ENCODE results near the gene ST8SIA5. TPM values are rescaled to one million over a fixed set of nuclear protein-coding genes. Genes with fewer than 3 reads are reported as not detected.
"Not testable (repeated sequence)": the region's sequence is repeated elsewhere in the genome, so short reads cannot be mapped to it uniquely, and the experiment has no call there.

Gene ST8SIA5
- total RNA-seq, result 0.29 TPM

DNA sequence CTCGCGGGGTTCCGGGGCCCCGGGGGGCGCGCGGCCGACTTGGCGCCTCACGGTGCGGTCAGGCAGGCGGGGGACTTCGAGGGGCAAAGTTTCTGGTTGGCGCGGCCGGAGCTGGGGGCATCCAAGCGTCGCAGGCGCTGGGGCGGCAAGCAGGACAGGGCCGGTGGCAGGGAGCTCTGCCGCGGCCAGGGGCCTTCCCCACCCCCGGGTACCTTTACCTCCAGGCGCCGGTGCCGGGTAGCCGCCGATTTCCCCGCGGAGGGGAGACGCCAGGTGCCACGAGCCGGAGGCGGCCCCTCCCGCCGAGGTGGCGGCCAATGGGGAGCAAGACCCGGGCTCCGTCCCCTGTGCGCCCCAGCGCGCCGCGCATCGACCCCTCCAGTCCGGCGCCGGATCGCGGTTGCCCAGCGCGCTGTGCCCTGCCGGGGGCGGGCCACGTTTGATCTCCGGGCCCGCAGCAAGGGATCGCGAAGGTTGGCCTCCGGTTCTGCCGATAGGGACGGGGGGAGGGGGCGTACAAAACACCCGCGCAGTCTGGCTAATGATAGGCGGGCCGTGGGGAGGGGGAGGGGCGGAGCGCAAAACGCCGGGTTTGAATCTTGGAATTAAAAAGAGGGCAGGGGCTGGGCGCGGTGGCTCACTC lies at the start of gene ST8SIA5:
Gene ST8SIA5, minus strand, starts transcription at position 495 of the 643 bp plus-strand sequence. CDS start 545 bp downstream, outside the sequence.
- no peak for DNase-seq (ENCODE audit: low spot score)

DNA sequence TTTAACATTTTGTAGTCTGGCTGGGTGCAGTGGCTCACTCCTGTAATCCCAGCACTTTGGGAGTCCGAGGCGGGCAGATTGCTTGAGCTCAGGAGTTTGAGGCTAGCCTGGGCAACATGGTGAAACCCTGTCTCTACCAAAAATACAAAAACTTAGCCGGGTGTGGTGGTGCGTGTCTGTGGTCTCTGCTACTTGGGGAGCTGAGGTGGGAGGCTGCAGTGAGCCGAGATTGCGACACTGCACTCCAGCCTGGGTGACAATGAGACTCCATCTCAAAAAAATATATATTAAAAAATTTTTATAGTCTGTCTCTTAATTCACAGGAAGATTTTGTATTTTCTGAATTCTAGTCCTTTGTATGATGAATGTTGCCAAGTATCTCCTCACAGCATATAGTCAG lies 39.1 kb upstream of the ST8SIA5 start:
- DNase-seq (ENCODE audit: low spot score), result not testable (repeated sequence)

DNA sequence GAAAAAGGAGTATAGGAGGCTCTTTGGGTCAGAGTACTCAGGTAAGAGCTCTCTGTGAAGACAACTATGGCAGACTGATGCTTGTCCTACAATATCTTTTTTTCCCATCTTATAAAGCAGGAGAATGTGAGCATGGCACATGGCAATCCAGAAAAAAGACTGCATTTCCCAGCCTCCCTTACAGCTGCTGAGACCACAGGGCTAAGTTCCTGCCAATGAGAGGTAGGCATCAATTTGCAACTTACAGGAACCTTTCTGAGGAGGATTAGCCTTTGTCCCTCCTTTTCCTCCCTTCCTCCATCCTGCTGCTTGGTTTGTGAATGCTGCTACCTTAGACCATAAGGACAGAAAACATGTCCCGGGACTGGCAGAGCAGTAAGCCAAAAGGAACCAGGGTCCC lies 37.8 kb upstream of the ST8SIA5 start:
- DNase-seq (ENCODE audit: low spot score), result no peak

GRCh38 chr18:46793565-46793964 lies 36.7 kb upstream of the ST8SIA5 start:
- DNase-seq (ENCODE audit: low spot score), result no peak

DNA sequence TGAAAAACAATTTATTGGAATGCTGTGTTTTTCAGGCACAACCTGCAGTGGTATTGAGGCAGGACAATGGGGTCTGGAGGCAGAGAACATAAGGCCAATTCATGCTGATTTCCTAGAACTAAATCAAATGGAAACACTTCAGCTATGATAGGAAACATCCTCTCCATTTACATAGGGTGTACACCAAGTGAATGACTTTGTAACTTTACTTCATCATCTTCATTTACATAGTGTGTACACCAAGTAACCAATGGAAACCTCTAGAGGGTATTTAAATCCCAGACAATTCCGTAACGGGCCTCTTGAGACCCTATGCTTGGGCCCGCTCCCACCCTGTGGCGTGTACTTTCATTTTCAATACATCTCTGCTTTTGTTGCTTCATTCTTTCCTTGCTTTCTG lies 32.2 kb upstream of the ST8SIA5 start:
- no peak for DNase-seq (ENCODE audit: low spot score)

GRCh38 chr18:46787674-46788073 lies 30.8 kb upstream of the ST8SIA5 start:
- no peak for DNase-seq (ENCODE audit: low spot score)

GRCh38 chr18:46772357-46772756 lies 15.5 kb upstream of the ST8SIA5 start:
- DNase-seq (ENCODE audit: low spot score), result no peak

GRCh38 chr18:46771141-46771540 lies 14.3 kb upstream of the ST8SIA5 start:
- DNase-seq (ENCODE audit: low spot score), result no peak

GRCh38 chr18:46770708-46771107 lies 13.9 kb upstream of the ST8SIA5 start:
- no peak for DNase-seq (ENCODE audit: low spot score)

- DNase-seq (ENCODE audit: low spot score), result no peak
Observed at GRCh38 chr18:46768166-46768921, 11.5 kb upstream of the ST8SIA5 start.

DNA sequence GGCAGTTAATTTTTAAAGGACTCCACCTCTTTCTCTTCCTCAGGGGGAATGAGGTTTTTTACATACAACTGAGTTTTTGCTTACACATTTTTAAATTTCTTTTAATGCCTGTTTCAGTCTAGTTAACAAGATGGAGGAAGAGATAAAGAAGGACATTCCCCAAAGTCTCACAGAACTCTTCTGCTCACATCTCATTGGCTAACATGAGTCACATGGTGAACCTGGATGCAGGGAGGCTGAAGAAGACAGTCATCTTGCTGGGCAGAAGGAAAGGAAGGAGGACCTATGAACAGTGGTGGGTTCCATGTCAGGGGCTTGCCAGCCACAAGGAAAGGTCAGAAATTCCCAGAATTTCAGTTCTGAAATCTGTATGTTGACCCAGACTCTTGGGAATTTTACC lies 10.4 kb upstream of the ST8SIA5 start:
- no peak for DNase-seq (ENCODE audit: low spot score)

DNA sequence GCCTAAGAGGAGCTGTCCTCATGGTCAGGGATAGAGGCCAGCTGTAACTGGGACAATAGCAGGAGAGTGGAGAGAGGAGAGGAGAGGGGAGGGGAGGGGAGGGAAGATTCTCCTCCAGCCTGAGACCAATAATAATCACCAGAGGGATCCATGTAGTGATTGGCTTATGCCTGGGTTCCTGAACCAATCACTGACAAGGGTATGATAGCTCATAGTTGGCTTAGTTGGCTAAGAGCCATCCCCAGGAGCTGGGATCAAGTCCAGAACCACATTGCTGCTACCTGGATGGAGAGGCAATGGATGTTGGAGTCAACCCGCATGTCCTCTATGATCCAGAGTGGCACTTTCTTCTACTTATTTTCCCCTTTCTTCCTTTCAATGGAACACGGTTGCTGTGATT lies 7.7 kb upstream of the ST8SIA5 start:
- DNase-seq (ENCODE audit: low spot score), result no peak

DNA sequence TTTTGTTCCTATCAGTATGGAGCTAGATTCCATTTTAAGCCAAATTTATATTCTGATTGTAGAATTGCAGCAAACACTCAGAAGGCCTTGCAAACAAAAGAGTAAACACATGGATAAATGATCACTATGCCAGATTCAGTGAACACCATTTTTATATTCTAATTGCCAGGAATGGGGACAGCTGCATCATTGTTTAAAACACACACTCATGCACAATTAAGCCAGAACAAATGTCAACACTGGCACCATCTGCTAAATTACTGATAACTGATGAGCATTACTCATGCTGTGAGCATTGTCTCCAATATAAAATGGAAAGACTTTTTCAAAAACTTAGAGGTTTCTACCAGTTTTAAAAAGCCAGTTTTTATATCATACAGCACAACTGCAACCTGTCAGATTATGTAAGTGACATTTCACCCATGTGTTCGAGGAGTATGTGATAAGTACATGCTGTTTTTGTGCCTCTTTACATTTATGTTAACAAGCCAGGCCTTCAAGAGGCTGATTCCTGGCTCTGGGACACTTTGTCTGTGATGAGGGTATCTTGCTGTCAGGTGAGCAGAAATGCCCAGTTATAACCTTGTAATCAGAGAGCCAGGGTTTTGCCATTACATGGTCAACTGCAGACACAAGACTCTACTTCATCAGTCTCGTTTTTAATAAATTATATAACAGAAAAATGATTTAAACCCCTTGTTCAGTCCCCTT lies 4.4 kb upstream of the ST8SIA5 start:
- no peak for DNase-seq (ENCODE audit: low spot score)

GRCh38 chr18:46759890-46760289 lies 3.0 kb upstream of the ST8SIA5 start:
- DNase-seq (ENCODE audit: low spot score), result no peak

DNA sequence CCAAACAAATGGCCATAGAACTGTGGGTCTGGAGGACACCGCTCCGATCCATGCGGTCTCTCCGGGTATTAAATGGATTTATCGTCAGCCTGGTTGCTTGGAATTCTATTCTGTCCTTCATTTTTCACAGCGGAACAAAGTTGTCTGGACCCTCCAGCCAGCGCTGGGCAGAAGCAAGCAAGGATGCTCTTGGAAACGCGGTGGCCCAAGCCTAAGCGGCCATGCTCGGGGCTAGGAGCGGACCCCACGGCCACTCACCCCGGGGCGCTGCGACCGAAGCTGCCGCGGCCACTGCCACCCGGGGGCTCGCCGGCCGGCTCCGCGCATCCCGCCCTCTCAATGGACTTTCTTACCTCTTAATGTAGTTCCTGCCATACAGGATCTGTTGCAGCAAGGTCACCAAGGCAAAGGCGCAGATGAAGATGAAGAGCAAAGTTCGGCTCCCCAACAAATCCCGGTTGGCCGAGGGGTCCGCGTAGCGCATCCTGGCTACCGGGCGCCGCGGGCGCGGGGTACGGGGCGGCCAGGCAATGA lies 761 bp downstream of the ST8SIA5 start:
- DNase-seq (ENCODE audit: low spot score), result no peak

DNA sequence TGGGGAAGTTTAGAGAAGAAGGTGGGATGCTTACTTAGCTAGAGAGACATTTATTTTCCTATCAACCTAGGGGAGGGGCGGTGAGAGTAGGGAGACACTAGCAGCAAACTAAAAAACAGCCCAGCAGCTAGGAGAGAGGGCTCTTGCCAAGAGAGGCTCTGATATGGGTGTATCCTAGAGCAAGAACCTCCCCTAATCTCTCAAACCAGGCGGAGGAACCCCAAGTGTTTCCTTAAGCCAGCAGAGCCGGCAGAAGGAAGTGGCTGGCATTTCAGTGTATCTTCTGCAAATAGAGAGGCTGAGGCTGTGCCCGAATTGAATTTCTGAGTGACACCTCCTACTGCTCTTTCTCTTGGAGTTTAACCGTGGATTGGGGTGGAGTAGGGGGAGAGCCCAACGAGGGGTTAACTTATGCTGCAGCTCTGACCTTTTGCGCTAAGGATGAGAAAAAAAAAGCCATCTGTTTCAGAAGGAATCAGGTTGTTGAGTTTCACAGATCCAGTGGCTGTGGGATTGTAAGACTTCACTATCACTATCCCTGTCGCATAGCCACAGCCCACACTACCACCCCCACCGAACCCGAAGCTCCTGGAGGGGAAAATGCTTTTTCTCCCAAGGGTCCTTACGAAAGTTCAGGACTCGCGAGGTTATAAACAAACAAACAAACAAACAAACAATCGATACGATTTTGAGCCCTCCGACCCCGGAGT lies 1.4 kb downstream of the ST8SIA5 start:
- DNase-seq (ENCODE audit: low spot score), result no peak

GRCh38 chr18:46754661-46755292 lies 2.1 kb downstream of the ST8SIA5 start:
- no peak for DNase-seq (ENCODE audit: low spot score)

GRCh38 chr18:46754188-46754587 lies 2.7 kb downstream of the ST8SIA5 start:
- DNase-seq (ENCODE audit: low spot score), result no peak

GRCh38 chr18:46751882-46752281 lies 5.0 kb downstream of the ST8SIA5 start:
- DNase-seq (ENCODE audit: low spot score), result no peak

GRCh38 chr18:46750626-46751025 lies 6.2 kb downstream of the ST8SIA5 start:
- no peak for DNase-seq (ENCODE audit: low spot score)

DNA sequence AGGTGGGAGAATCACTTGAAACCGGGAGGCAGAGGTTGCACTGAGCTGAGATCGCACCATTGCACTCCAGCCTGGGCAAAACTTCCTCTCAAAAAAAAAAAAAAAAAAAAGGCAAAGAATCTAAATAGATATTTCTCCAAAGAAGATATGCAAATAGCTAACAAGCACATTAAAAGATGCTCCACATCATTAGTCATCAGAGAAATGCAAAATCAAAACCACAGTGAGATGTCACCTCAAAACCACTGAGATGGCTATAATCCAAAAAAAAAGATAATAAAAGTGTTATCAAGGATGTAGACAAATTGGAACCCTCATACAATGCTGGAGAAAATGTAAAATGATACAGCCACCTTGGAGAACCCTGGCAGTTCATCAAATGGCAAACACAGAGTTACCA lies 8.4 kb downstream of the ST8SIA5 start:
- DNase-seq (ENCODE audit: low spot score), result no peak
